ENCODE results near the gene TMEM51. TPM values are rescaled to one million over a fixed set of nuclear protein-coding genes. Genes with fewer than 3 reads are reported as not detected.
A peak's percentile ranks its signal among the peaks of the same experiment; 100 is the strongest.
"Not testable (repeated sequence)": the region's sequence is repeated elsewhere in the genome, so short reads cannot be mapped to it uniquely, and the experiment has no call there.

Gene TMEM51
- total and polyA plus RNA-seq, 4 donors, result 1.3 to 8.8 (median 4.6) TPM

GRCh38 chr1:15132965-15133364 lies 20.6 kb upstream of the TMEM51 start:
- intact Hi-C loops (cut with DNase I), result no loop called here
- Histone ChIP-seq H3K9me3 (ENCODE audit: control insufficient read depth, low read length) (peaks cover 3% of the 10 kb centered on the region), H3K4me1 (ENCODE audit: control insufficient read depth in 1 of 2, insufficient read depth in 2 of 2, low read length in 2 of 2) (no peaks in the 10 kb centered on the region), H3K36me3 (ENCODE audit: control insufficient read depth in 1 of 2, insufficient read depth in 2 of 2, low read length in 1 of 2) (no peaks in the 10 kb centered on the region), H3K4me3 (ENCODE audit: low read length in 2 of 2) (no peak overlapping the region), H3K27me3 (ENCODE audit: control insufficient read depth in 1 of 2, insufficient read depth in 2 of 2, low read length in 1 of 2) (no peaks in the 10 kb centered on the region), H3K27ac (ENCODE audit: low read depth in 1 of 2, low read length in 2 of 2) (no peak overlapping the region)
- WGBS, 2 donors, result 86 to 89% methylated on average over 2 of the region's 2 CpGs
- no peak for ATAC-seq (ENCODE audit: low FRiP score)
- no peak for DNase-seq

DNA sequence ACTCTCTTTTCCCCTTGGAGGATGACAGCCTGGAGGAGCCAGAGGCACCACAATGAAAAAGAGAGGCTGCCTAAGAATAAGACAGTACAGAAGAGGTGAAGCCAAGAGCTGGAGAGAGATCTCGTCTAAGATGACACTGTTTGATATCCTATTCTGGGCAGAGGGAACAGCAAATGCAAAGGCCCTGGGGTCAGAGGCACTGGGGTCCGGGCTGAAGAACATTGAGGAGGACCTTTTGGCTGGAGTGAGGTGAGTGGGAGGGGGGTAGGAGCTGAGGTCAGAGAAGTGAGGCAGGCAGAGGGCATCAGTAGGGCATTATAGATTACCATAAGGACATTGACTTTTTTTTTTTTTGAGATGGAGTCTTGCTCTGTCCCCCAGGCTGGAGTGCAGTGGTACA lies 19.3 kb upstream of the TMEM51 start:
- no peak overlapping the region for H3K27ac ChIP-seq (ENCODE audit: low read depth in 1 of 2, low read length in 2 of 2)
- no peaks in the 10 kb centered on the region for H3K4me1 ChIP-seq (ENCODE audit: control insufficient read depth in 1 of 2, insufficient read depth in 2 of 2, low read length in 2 of 2)
- WGBS, 2 donors, result 86 to 89% methylated on average over 2 of the region's 2 CpGs
- H3K4me3 ChIP-seq (ENCODE audit: low read length in 2 of 2), result no peak overlapping the region
- H3K9me3 ChIP-seq (ENCODE audit: control insufficient read depth, low read length), result peaks cover 3% of the 10 kb centered on the region
- no peaks in the 10 kb centered on the region for H3K27me3 ChIP-seq (ENCODE audit: control insufficient read depth in 1 of 2, insufficient read depth in 2 of 2, low read length in 1 of 2)
- intact Hi-C loops (cut with DNase I), result no loop called here
- no peaks in the 10 kb centered on the region for H3K36me3 ChIP-seq (ENCODE audit: control insufficient read depth in 1 of 2, insufficient read depth in 2 of 2, low read length in 1 of 2)
- DNase-seq (no peak), ATAC-seq (ENCODE audit: low FRiP score) (no peak)

DNA sequence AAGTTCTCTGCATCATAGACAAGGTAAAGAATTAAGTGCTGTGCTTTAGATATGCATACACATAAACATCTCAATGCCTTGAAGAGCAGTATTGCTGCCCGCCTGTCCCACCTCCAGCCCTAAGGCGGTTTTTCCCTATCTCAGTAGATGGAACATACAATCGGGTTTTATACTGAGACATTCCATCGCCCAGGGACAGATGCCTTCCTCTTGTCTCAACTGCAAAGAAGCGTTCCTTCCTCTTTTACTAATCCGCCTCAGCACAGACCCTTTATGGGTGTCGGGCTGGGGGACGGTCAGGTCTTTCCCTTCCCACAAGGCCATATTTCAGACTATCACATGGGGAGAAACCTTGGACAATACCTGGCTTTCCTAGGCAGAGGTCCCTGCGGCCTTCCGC lies 17.9 kb upstream of the TMEM51 start:
- H3K4me1 ChIP-seq (ENCODE audit: control insufficient read depth in 1 of 2, insufficient read depth in 2 of 2, low read length in 2 of 2); H3K27ac ChIP-seq (ENCODE audit: low read depth in 1 of 2, low read length in 2 of 2); intact Hi-C loops (cut with DNase I); H3K36me3 ChIP-seq (ENCODE audit: control insufficient read depth in 1 of 2, insufficient read depth in 2 of 2, low read length in 1 of 2); H3K4me3 ChIP-seq (ENCODE audit: low read length in 2 of 2); H3K9me3 ChIP-seq (ENCODE audit: control insufficient read depth, low read length); ATAC-seq (ENCODE audit: low FRiP score); H3K27me3 ChIP-seq (ENCODE audit: control insufficient read depth in 1 of 2, insufficient read depth in 2 of 2, low read length in 1 of 2); DNase-seq: not testable (repeated sequence)
- WGBS, 2 donors, result 93% methylated on average over 10 of the region's 10 CpGs

DNA sequence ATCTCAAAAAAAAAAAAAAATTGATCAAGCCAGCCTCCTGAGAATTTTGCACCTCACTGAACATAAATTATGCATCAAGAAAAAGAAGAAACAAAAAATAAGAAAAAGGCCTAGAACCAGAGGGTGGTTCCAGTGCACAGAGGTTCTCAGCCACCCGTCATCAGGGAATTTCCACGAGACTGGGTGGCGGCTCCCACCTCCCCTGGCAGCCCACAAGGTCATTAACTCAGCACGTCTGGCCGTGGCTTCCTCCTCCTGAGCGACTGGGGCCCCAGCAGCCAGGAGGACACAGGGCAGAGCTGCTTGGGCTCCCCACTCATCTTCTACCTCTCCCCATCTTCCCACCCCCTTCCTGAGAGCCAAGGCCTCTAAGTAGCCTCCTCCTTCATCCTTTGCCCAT lies 15.7 kb upstream of the TMEM51 start:
- DNase-seq (peak in 1 of 2 donors; percentile 55), ATAC-seq (ENCODE audit: low FRiP score) (no peak)
- Histone ChIP-seq H3K36me3 (ENCODE audit: control insufficient read depth in 1 of 2, insufficient read depth in 2 of 2, low read length in 1 of 2) (no peaks in the 10 kb centered on the region), H3K9me3 (ENCODE audit: control insufficient read depth, low read length) (no peaks in the 10 kb centered on the region), H3K27me3 (ENCODE audit: control insufficient read depth in 1 of 2, insufficient read depth in 2 of 2, low read length in 1 of 2) (no peaks in the 10 kb centered on the region), H3K4me3 (ENCODE audit: low read length in 2 of 2) (no peak overlapping the region), H3K4me1 (ENCODE audit: control insufficient read depth in 1 of 2, insufficient read depth in 2 of 2, low read length in 2 of 2) (no peaks in the 10 kb centered on the region), H3K27ac (ENCODE audit: low read depth in 1 of 2, low read length in 2 of 2) (no peak overlapping the region)
- 84 to 91% methylated on average over 6 of the region's 6 CpGs for WGBS, 2 donors
- intact Hi-C loops (cut with DNase I), result no loop called here

DNA sequence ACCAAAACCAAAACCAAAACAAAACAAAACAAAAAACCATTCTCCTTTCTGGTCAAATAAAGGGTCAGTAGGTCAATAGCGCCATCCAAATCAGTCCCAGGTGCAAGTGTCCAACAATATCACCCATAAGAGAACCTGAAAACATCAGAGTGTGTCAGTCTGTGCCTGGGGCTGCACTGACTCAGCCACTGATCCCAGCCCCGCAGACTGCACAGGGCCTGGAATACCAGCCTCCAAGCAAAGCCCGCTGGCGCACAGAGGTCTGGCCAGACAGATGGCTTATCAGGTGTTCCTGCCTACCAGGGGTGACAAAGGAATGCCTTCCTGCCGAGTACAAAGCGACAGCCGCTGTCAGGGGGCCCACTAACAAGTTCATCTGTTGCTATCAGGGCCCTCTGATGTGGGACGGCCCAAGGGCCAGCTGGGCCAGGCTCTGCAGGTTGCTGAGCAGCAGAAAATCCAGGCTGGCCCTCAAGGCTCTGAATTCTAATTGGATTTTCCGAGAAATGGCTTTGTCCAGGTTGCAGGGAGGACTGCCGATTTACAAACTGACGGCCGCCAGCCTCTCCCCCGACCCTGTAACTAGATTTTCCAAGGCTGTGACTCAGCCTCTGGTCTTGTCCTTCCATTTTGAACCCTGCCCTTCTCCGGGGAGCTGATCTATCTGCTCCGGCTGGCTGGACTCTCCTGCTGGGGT lies 13.7 kb upstream of the TMEM51 start:
- H3K4me1 ChIP-seq (ENCODE audit: control insufficient read depth in 1 of 2, insufficient read depth in 2 of 2, low read length in 2 of 2), result no peaks in the 10 kb centered on the region
- 88 to 90% methylated on average over 15 of the region's 15 CpGs for WGBS, 2 donors
- H3K4me3 ChIP-seq (ENCODE audit: low read length in 2 of 2), result no peak overlapping the region
- intact Hi-C loops (cut with DNase I), result no loop called here
- H3K36me3 ChIP-seq (ENCODE audit: control insufficient read depth in 1 of 2, insufficient read depth in 2 of 2, low read length in 1 of 2), result no peaks in the 10 kb centered on the region
- H3K9me3 ChIP-seq (ENCODE audit: control insufficient read depth, low read length), result no peaks in the 10 kb centered on the region
- H3K27me3 ChIP-seq (ENCODE audit: control insufficient read depth in 1 of 2, insufficient read depth in 2 of 2, low read length in 1 of 2), result no peaks in the 10 kb centered on the region
- H3K27ac ChIP-seq (ENCODE audit: low read depth in 1 of 2, low read length in 2 of 2), result no peak overlapping the region
- DNase-seq (peak in 1 of 2 donors; percentile 38), ATAC-seq (ENCODE audit: low FRiP score) (no peak)

DNA sequence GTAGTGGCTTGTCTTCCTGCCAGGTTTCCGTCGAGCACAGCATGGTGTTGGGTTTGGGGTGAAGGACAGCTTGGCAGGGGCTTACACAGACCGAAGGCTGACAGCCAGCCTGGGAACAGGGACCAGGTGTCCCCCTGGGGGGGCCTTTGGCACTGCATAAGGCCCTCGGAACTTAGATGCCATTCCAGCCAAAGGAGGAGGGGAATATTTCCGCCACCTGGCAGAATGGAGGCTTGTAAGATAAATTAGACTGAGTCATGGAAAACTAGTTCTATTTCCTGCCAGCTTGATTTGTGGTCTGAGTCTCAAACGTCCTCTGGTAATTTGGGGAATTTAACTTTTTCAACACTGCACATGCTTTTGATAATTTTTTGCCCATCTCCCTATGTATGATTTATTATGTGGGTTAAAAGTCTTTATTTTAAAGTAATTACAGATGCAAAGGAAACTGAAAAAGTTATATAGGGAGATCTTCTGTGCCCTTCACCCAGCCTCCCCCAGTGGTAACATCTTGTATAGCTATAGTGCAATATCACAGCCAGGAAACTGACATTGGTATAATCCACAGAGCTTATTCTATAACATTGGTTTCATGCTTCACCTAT lies 11.5 kb upstream of the TMEM51 start:
- intact Hi-C loops (cut with DNase I), result no loop called here
- 1 to 4% methylated on average over 6 of the region's 6 CpGs for WGBS, 2 donors
- Histone ChIP-seq H3K4me1 (ENCODE audit: control insufficient read depth in 1 of 2, insufficient read depth in 2 of 2, low read length in 2 of 2) (peaks cover 0 to 1% of the 10 kb centered on the region in 2 donors), H3K27me3 (ENCODE audit: control insufficient read depth in 1 of 2, insufficient read depth in 2 of 2, low read length in 1 of 2) (no peaks in the 10 kb centered on the region), H3K9me3 (ENCODE audit: control insufficient read depth, low read length) (no peaks in the 10 kb centered on the region), H3K36me3 (ENCODE audit: control insufficient read depth in 1 of 2, insufficient read depth in 2 of 2, low read length in 1 of 2) (no peaks in the 10 kb centered on the region), H3K27ac (ENCODE audit: low read depth in 1 of 2, low read length in 2 of 2) (no peak overlapping the region), H3K4me3 (ENCODE audit: low read length in 2 of 2) (no peak overlapping the region)
- no peak for DNase-seq
- ATAC-seq (ENCODE audit: low FRiP score), result no peak

DNA sequence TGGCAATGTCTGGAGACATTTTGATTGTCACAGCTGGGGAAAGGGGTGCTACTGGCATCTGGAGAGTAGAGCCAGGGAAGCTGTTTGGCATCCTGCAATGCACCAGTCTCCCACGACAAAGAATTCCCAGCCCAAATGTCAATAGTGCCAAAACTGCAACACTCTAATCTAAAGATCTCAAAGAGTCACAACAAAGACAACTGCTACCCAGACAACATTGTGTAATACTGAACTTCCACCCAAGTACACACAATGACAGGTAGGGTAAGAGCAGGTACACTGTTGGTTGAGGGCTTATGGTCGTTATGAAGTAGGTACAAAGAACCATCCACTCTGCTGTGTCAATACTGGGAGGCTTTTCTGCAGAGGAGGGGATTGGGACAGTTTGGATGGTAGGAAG lies 8.2 kb upstream of the TMEM51 start:
- ATAC-seq (ENCODE audit: low FRiP score) (no peak), DNase-seq (no peak)
- intact Hi-C loops (cut with DNase I), result no loop called here
- H3K27me3 ChIP-seq (ENCODE audit: control insufficient read depth in 1 of 2, insufficient read depth in 2 of 2, low read length in 1 of 2), result no peaks in the 10 kb centered on the region
- H3K9me3 ChIP-seq (ENCODE audit: control insufficient read depth, low read length), result no peaks in the 10 kb centered on the region
- no peak overlapping the region for H3K27ac ChIP-seq (ENCODE audit: low read depth in 1 of 2, low read length in 2 of 2)
- no peak overlapping the region for H3K4me3 ChIP-seq (ENCODE audit: low read length in 2 of 2)
- H3K36me3 ChIP-seq (ENCODE audit: control insufficient read depth in 1 of 2, insufficient read depth in 2 of 2, low read length in 1 of 2), result no peaks in the 10 kb centered on the region
- H3K4me1 ChIP-seq (ENCODE audit: control insufficient read depth in 1 of 2, insufficient read depth in 2 of 2, low read length in 2 of 2), result peaks cover 0 to 4% of the 10 kb centered on the region in 2 donors
- WGBS, 2 donors, result 48 to 54% methylated on average over 2 of the region's 2 CpGs

- H3K4me3 ChIP-seq (ENCODE audit: low read length in 2 of 2), result no peak overlapping the region
- no peaks in the 10 kb centered on the region for H3K9me3 ChIP-seq (ENCODE audit: control insufficient read depth, low read length)
- DNase-seq, result no peak
- no peak overlapping the region for H3K27ac ChIP-seq (ENCODE audit: low read depth in 1 of 2, low read length in 2 of 2)
- WGBS, 2 donors, result 33 to 35% methylated on average over 4 of the region's 4 CpGs
- peaks cover 0 to 4% of the 10 kb centered on the region in 2 donors for H3K4me1 ChIP-seq (ENCODE audit: control insufficient read depth in 1 of 2, insufficient read depth in 2 of 2, low read length in 2 of 2)
- intact Hi-C loops (cut with DNase I), result no loop called here
- H3K27me3 ChIP-seq (ENCODE audit: control insufficient read depth in 1 of 2, insufficient read depth in 2 of 2, low read length in 1 of 2), result no peaks in the 10 kb centered on the region
- ATAC-seq (ENCODE audit: low FRiP score), result no peak
- H3K36me3 ChIP-seq (ENCODE audit: control insufficient read depth in 1 of 2, insufficient read depth in 2 of 2, low read length in 1 of 2), result no peaks in the 10 kb centered on the region
Measured at GRCh38 chr1:15146142-15146680, 7.3 kb upstream of the TMEM51 start.

DNA sequence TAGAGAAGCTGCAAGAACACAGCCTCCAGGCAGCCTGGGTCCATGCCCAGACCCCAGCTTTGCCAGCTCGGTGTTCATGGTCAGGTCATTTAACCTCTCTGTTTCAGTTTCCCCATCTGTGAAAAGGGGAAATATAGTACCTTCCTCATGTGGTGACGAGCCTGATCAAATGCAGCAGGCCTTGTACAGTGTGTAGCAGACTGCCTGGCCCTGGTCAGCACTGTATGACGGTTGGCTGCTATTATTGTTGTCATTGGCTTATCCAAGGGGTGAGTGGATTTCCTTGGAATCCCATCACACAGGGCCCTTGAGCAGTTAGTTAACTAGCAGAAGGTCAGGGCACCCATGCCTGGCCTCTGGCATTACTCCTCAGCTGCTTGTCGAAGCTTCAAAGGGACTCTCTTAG lies 6.6 kb upstream of the TMEM51 start:
- H3K4me1 ChIP-seq (ENCODE audit: control insufficient read depth in 1 of 2, insufficient read depth in 2 of 2, low read length in 2 of 2), result peaks cover 0 to 4% of the 10 kb centered on the region in 2 donors
- no peak overlapping the region for H3K27ac ChIP-seq (ENCODE audit: low read depth in 1 of 2, low read length in 2 of 2)
- H3K4me3 ChIP-seq (ENCODE audit: low read length in 2 of 2), result no peak overlapping the region
- no peaks in the 10 kb centered on the region for H3K27me3 ChIP-seq (ENCODE audit: control insufficient read depth in 1 of 2, insufficient read depth in 2 of 2, low read length in 1 of 2)
- DNase-seq (no peak), ATAC-seq (ENCODE audit: low FRiP score) (peak; percentile 58)
- H3K9me3 ChIP-seq (ENCODE audit: control insufficient read depth, low read length), result no peaks in the 10 kb centered on the region
- 0 to 5% methylated on average over 4 of the region's 4 CpGs for WGBS, 2 donors
- no peaks in the 10 kb centered on the region for H3K36me3 ChIP-seq (ENCODE audit: control insufficient read depth in 1 of 2, insufficient read depth in 2 of 2, low read length in 1 of 2)
- intact Hi-C loops (cut with DNase I), result no loop called here
